GM18520 (cell line): Measurements from ENCODE around the gene ADCY2.

Experiments used
- ATAC-seq: cut with Tn5 transposase; IDR thresholded peaks from one replicate; pipeline ENCODE4 v1.9.1; 2021; ENCODE audit not compliant: unreplicated experiment

The ADCY2 gene

DNA sequence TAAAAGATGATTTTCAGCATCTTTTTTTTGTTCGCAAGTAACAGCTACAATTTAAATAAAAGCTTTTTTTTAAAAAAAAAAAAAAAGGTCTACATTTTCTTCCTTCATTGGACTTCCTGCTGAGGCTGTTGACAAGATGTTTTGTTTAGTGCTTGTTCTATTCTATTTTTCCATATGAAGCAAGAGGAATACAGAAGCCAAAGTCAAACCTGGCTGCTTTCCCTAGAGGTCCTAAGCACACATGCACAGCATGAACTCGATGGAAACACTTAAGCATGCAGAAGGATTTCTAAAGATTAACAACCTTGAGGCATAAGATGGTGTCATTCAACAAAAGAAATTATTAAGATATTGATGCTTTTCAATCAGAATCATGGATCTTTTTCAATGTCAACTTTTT lies 105.1 kb downstream of the ADCY2 start:
- no peak for ATAC-seq

DNA sequence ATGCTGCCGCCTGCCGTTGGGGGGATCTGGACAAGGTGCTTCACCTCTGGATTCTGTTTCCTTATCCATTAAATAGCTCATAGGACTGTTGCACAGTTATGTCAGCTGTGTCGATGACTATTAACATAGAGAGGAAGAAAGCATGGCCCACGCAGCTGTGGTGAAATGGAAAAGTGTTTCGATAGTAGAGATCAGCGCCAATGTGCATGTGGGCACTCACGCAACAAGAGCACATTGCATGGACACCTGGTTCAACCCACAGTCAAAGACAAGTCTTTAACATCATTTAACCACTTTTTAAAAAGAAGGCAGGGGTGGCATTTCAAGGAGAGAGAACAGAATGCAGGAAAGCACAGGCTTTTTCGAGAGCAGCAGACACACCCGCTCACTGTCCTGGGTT lies 107.6 kb downstream of the ADCY2 start:
- no peak for ATAC-seq

DNA sequence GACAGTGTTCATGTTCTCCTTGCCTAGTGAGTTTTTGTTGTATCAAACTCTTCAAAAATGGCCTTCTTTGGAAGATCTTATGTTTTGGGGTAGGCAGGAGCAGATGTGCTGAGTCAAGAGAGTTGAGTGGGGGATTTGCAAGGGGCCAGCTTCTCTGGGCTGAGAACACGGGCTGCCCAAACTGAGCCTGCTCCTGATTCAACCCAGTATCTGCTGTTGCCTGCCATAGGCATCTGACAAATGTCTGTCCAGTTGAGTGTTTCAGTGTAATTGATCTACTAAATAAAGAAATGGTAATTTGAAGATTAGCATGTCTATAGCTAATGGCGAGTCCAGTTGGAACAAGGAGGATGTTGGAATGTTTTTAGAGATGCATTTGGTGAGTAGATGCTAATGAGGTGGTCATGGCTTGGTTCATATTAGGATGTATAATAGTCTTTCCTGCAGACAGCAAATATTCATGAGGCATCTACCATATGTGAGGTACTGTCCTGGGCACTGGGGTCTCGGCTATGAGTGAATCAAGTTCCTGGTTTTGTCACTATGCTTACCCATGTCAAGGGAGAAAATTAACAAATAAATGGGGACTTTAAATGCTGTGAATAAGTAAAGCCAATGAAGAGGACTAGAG lies 119.5 kb downstream of the ADCY2 start:
- ATAC-seq: no peak

DNA sequence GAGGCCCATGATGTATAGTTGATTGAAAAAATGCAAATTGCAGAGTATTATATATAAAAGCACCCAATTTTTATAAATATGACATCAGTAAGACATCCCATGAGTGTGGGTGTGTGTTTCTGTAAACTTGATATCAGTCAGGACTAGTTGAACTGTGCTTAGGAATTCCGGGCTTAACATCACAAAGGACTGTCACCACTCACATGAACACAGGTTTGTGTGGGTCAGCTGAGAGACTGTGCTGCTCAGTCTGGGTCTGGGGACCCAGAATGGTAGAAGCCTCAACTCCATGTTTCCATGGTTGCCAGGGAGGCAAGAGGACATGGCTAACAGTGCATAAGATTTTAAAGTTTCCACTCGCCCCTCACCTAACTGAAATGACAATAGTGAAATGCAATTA lies 120.3 kb downstream of the ADCY2 start:
- ATAC-seq: no peak

DNA sequence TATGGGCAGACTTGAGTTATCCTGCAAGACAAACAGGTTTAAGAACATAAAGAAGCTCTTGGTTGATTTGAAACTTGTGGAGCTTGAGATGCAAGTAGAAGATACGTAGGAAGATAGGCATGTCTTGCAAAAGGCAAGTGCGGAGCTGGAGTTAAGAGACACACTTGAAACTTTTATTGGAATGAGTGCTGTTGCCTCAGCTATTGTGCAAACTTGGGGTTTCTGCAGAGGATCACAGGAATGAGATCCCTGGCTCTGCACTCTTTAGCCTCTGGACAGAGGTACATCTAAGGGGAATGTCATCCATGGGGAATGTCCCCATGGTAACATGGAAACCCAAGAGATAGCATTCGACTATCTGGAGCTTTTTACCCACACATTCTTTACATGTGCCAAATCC lies 121.1 kb downstream of the ADCY2 start:
- no peak for ATAC-seq

DNA sequence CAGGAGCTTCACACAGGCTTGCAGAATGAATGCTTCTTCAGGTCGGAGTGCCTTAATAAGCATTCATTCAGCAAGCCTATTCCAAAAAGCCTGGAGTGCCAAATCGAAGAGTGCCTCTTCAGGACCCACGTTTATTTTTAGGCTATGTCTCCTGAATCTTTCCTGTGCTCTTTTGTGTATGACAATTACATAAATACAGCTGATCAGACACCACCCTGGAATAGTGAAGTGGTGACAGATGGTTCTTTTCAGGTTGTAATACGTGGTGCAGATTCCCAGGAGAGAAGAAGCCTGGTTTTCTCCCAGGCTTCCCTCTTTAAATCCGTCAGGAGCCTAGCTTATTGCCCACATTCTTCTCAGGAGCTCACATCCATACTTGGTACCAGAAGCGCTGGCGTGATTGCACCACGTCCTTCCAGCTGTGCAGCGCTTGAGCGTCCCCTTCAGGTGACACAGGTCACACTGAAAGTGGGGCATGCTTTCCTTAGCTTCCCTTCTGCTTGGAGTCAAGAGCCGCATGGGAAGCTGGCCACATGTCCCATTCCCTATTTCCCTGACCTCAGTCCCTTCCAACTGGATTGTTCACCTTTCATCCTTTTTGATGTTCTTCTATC lies 123.1 kb downstream of the ADCY2 start:
- no peak for ATAC-seq

DNA sequence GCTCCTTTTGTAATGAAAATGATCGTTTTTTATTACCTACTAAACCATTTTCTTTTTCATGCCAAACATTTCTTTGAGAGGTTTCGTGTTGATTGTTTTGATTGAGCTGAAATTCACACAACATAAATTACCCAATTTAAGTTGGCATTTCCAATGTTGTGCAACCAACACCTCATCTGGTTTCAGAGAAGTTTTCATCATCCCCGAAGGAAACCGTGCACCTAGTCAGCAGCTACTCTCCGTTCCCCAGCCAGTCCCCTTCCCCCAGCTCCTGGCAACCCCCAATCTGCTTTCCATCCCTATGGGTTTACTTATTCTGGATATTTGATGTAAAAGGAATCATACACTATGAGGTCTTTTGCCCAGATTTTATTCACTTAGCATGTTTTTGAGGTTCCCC lies 123.6 kb downstream of the ADCY2 start:
- ATAC-seq: no peak

DNA sequence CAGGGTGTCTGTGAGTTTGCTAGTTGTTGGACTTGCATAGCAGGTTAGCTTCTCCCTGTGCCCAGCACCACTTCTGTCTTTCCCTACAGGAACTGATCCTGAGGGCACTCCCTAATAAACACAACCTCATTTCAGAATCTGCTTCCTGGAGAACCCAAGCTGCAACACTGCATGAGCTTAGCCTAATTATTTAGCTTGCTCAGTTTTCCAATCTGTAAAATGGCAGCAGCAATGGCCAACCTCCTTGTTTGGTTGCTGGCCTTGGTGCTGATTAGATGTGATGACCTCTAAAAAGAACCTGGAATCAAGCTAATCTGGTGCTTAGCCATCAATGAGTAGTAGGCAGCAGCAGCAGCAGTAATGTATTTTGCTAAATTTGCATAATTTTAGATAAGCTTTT lies 133.9 kb downstream of the ADCY2 start:
- ATAC-seq: no peak

DNA sequence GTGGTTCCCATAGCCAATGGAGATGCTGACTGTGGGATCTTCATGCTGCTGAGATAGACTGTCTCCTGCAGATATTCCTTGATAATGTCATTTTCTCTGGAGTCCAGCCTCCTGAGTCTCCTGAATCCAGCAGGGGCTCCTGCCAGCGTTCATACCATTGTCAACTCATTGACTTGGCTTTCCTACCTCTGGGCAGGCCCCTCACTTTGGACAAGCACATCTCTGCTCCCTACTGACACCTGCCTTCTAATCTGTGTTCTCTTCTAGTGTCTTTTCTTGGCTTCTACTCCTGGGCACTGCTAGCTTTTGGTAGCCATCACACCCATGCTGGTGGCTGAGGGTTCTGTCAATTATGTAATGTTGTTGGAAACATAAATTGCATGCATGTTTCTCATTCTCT lies 138.0 kb downstream of the ADCY2 start:
- no peak for ATAC-seq

DNA sequence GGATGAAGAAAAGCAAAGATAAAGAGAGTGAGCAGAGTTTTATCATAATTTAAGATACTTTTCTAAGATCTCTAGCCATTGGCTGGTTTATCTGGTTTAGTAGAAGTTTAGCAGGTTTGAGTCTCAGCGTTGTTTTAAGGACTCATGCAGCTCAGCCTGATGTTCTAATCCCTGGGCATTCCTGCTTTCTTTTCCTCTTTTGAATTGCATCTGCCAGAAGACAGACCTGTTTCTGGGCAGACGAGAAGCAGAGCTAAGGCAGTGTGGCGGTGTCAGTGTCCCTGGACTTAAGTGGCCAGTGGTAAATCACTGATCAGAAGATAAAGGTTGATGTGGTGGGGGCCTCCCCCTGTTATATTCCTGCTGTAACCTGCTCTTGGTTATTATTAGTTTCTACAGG lies 138.6 kb downstream of the ADCY2 start:
- ATAC-seq: no peak

DNA sequence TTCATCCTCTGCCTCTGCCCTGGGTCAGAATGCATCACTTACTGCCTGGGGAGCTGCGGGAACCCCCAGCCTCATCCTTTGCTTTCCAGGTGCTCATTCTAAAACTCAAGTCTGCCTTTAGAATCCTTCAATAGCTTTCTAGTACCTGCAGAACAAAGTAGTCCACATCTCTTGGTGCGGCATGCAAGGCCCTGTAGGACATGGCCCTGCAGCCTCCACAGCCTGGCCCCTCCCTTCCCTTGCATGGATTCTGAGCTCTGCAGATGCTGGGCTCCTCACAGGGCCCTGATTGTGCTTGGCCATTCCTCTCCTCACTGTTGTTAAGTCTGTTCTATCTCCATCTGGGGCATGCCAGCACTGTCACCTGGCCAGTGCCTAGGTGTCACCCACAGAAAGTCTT lies 141.6 kb downstream of the ADCY2 start:
- no peak for ATAC-seq

DNA sequence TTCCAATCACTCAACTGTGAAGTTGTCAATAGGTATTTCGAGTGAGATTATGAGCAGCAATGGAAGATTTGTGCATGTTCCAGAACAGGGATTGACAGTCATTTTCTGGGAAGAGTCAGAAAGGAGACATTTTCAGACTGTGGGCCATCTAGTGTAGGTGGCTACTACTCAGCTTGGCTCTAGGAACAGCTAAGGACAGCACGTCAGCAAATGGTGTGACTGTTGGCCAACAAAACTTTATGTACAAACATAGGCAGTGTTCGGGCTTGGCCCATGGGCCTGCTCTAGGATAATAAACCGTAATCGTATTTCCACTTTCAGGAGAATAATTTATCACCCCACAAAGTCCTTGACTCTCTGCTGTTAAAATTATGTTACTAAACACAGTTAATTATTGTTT lies 143.6 kb downstream of the ADCY2 start:
- no peak for ATAC-seq

DNA sequence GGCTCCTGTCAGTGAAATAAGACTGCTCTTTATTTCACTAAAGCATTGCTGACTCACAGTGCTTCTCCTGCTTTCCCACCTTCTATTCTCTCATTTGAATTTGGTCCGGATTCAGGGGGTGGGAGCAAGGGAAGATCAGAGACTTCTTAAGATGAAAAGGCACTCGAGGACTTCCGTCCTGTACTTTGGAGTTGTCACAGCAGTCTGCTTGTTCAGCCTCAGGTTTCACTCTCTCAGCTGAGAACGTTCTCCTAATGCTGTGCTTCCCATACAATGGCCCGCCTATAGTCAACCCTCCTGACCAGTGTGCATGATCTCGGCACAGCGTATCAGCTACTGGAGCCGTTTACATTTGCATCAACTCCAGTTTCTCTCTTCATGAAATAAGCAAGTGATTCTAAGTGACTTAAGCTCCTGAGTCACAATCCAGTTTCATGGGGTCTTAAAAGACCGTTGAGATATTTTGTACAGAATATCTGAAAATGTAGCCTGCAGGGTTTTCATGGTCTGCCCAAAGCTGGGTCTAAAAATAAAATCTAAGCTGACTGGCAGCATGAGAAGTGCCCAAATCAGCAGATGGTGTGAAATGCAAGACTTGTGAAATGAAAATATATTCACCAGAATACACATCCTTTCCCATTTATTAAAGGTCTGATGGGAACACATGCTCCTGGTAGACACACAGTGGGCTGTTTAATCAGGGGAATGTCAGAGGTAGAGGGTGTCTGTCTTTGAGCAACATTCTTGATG lies 145.0 kb downstream of the ADCY2 start:
- no peak for ATAC-seq

DNA sequence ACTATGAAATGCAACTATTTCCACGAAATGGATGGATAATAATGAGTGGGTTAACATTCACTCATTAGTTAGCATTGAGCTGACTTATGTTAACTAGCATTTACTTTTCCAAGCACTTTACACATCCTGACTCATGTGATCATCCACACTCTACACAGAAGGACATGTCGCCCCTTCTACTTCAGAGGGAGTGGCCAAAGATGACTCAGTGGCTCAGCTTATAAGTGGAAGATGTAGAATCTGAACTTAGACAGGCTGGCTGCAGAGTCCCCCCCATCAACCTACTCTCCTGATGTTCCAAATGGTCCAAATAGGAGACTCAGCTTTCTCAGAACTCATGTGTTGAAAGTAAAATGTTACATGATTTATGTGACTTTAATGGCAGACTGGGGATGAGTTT lies 146.0 kb downstream of the ADCY2 start:
- ATAC-seq: no peak

DNA sequence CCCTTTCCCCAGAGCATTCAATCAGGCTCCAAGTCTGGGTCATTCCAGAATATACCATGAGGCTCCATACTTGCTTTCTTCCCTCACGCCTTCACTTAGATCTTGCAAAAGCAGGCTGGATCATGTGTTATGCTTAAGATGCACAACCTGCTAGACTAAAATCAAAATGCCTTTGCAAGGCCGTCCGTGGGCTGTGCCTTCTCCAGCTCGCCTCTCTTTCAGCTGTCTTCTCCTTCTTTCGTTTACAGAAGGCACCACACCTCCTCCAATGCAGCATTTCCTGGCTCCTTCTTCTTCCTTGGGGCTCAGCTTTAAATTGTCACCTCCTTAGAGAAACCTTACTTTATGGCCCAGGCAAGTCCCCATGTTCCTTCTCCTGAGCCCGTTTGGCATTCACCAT lies 150.6 kb downstream of the ADCY2 start:
- ATAC-seq: no peak

DNA sequence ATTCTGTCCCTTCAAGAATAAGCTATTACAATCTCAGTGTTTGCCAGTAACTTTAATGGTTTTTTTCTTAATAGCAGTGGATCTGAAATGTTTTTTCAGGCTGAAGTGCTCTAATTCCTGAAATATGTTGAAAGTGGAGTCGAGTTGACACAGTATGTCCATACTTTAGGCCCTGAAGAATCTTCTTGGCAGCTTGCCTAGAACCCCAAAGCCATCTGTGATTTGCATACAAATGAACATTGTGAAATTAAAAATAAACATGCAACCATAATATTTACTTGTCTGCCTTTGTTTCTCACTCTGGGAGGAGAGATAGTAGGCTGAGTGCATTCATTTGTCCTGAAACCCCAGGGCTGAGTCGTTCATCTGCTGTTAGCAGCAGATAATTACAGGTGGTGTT lies 152.7 kb downstream of the ADCY2 start:
- no peak for ATAC-seq

DNA sequence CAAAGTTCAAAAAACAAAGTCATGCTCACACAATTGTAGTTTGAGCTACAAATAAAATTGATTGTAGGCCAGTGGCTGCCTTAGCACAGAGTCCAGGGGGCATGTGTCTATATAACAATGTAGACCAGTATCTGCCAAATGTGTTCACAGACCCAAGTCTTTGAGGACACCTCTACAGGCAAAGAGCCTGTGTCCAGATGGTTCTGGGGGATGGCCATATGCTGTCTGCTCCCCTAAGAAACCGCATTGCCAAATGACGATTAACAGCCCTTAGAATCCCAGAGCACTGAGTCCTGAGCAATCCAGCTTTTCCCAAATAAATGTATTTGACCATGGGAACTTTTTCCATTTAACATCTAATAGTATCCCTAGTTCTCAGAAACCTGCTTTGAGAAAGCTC lies 169.6 kb downstream of the ADCY2 start:
- no peak for ATAC-seq

DNA sequence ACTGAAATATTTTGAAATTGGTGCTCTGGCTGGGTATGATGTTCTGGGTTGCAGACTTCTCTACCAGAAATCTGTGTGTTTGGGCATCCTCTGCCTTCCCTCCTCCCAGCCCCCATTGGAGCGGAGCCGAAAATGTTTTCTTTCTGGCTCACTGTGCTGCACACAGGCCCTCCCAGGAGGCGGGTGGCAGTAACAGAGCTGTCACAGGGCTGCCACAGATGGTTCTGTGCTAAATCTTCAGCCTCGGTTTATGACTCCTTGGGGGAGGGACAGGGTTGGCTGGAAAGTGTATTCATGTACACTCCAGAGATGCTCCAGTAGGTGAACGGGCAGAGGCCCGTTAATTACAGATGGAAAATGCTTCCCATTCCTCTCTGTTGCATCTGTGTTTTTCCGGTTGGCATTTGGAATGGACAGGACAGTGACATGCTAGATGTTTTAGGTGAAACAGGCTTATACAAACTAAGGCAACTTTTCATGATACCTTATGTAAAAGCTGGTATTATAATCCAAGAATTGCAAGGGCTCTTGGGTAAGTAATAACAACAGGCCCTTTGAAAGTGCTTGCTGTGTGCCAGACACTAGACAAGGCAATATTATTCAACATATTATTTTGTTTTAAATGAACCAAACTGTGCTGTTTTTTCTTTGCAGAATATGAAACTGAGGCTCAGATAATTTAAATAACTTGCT lies 180.2 kb downstream of the ADCY2 start:
- ATAC-seq: no peak

DNA sequence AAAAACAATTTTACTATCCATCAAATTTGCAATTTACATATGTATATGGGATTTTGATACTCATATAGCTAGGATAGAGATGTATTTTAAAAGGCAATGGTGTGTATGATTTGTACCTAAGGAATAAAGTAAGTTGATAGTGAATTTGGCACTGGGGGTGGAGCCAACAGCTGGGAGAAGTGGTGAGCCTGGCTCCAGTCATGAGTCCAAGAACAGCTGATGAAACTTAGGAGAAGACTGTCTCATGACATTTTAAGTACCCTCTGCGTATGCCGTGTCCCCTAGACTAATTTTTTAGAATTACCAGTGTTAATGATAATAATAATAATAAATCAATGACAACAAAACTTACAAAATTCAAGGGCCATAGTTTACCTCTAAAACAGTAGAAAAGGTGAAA lies 181.4 kb downstream of the ADCY2 start:
- no peak for ATAC-seq

DNA sequence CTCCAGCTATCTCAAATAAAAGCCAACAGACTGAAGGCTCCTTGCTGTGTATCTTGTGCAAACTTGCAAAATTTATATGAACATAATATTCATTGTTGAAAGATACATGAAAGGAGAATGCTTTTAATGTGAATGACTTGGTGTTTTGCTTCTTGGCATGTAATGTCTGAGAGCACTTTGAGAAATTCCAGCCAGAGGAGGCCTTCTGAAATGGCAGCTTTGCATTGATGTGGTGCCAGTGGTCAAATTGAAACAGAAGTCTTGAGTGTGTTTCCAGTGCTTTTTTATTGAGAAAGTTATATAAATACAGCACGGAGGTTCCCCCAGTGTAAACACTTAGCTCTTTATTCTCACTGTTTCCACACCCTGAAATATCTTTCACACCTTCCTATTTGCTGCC lies 182.1 kb downstream of the ADCY2 start:
- no peak for ATAC-seq

DNA sequence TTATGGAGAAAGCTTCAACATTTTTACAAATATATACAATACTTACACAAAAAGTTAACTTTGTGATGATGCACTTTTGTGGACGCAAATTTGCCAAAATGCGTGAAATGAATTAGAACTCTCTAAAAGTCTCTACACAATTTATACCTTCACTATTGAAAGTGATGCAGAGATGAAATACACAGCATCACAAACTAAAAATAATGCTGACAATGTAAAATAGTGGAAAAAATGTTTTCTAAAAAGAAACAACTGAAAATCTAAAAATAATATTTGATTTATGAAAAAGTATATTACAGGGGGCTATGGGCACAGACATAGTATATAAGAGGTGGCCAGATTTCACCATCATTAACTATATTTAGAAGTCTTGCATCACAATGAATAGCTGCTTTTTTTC lies 188.8 kb downstream of the ADCY2 start:
- ATAC-seq: no peak

DNA sequence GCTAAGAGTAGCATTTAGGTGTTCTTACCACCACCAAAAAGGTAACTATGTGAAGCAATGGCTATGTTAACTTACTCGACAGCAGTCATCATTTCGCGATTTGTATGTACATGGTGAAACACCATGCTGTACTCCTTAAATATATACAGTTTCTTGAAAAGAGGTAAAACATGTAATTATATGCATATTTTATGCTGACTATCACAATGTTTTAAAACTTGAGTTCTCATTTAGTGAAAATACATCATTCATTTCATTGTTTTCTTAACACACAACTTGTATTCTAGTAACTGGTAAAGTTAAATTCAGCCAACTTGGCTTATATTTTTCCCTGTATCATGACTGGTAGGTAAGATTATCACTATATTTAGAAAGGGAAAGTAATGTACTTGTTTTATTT lies 189.9 kb downstream of the ADCY2 start:
- no peak for ATAC-seq
